AG04450 (cell line): ENCODE data around the gene CACNA2D2. TPM values are rescaled to one million over a fixed set of nuclear protein-coding genes. Genes with fewer than 3 reads are reported as not detected.

Source experiments
- CTCF ChIA-PET: fragments of 300-600, 350-600 bp; formaldehyde crosslinking; extraction: SDS; loops from one replicate; lab custom pipeline; 2022; ENCODE audit warnings: antibody characterized with exemption, inconsistent platforms; lab: Charles Lee
- POLR2A ChIA-PET: fragments of 350-600 bp; formaldehyde crosslinking; extraction: SDS; loops from one replicate; lab custom pipeline; 2021; ENCODE audit warnings: antibody characterized with exemption, inconsistent platforms; lab: Yijun Ruan, JAX
- DNase-seq: peaks from one replicate; pipeline ENCODE4 v3.0.0-alpha.2; 2011; ENCODE audit warnings: low read depth, low spot score
- H3K27ac ChIP-seq: one replicate; pipeline ENCODE4 v1.5.1; 2012; ENCODE audit warnings: low read depth, low read length, control low read depth
- H3K27me3 ChIP-seq: one replicate; pipeline ENCODE4 v1.6.0; 2012; ENCODE audit warnings: low read length; ENCODE audit not compliant: control insufficient read depth, insufficient read depth
- H3K4me3 ChIP-seq: 2 replicates; pipeline ENCODE4 v1.5.1; 2011; ENCODE audit warnings: mild to moderate bottlenecking, low read depth, low read length, control low read depth
- H3K9me3 ChIP-seq: 2 replicates; pipeline ENCODE4 v1.5.1; 2012; ENCODE audit warnings: low read length; ENCODE audit not compliant: control insufficient read depth, insufficient read depth
- CTCF ChIP-seq: IDR thresholded peaks from 2 replicates; pipeline ENCODE4 v1.5.1; 2011; ENCODE audit warnings: low read depth, low read length, control low read depth, inconsistent platforms
- polyA plus RNA-seq: library from polyadenylated mRNA; depleted of rRNA; stranded (reverse); fragments of >200 nt; gene quantifications from 2 replicates; pipeline ENCODE4 v1.2.3, GENCODE V29; 2011

The CACNA2D2 gene
- polyA plus RNA-seq, 1 experiment = 0.09 TPM

DNA sequence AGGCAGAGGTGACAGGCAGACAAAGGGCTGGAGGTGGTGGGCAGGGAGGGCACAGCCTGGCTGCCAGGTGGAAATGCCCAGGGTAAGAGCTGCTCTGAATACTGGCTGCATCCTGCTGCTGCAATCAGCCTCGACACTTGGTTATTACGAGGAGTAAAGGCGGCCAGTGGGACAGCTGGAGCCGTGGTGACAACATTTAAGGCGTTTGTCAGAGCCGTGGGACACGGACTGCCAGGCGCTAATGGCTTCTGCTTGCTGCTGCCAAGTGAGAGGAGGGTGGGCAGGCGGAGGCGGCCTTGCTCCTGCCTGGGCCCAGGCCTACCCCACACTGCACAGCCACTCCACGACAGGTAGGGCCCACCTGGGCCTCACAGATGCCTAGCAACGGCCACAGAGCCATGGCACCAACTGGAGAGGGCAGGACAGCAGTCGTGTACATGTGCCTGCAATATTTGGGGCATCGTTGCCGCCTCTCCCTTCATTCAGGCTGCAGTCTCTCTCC is 94.9 kb downstream of the CACNA2D2 start:
- Histone ChIP-seq H3K4me3 (no peak overlapping the region), H3K27me3 (peaks cover 17% of the 10 kb centered on the region), H3K9me3 (no peaks in the 10 kb centered on the region), H3K27ac (no peak overlapping the region)
- TF ChIP-seq CTCF = no peak
- CTCF ChIA-PET = no interaction called here
- POLR2A ChIA-PET = no interaction called here
- DNase-seq = no peak

GRCh38 chr3:50406487-50406886 is 96.9 kb downstream of the CACNA2D2 start:
- CTCF ChIA-PET = no interaction called here
- no peaks in the 10 kb centered on the region for H3K9me3 ChIP-seq
- no peak for DNase-seq
- no peak for TF ChIP-seq CTCF
- peaks cover 17% of the 10 kb centered on the region for H3K27me3 ChIP-seq
- H3K4me3 ChIP-seq = no peak overlapping the region
- POLR2A ChIA-PET = no interaction called here
- H3K27ac ChIP-seq = no peak overlapping the region

DNA sequence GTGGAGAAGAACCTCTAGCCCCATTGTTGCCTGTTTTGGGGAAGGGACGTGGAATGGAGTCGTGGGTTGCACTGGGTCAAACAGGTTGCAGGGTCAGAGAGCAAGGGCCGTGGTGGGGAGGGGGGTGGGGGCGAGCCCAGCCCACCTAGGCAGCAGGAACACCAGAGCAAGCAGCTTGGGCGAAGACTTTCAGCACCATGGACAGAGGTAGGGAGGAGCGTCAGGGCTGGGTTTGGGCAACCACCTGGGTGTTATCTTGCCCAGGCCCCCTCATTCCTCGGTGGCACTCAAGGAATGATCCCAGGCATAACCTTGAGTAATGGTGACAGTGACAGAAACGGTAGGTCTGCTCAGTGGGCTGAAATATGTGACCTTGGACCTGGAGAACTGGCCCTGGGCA is 98.2 kb downstream of the CACNA2D2 start:
- Histone ChIP-seq H3K9me3 (no peaks in the 10 kb centered on the region), H3K27me3 (peaks cover 19% of the 10 kb centered on the region), H3K4me3 (no peak overlapping the region), H3K27ac (no peak overlapping the region)
- no peak for TF ChIP-seq CTCF
- CTCF ChIA-PET = no interaction called here
- no peak for DNase-seq
- POLR2A ChIA-PET = no interaction called here

DNA sequence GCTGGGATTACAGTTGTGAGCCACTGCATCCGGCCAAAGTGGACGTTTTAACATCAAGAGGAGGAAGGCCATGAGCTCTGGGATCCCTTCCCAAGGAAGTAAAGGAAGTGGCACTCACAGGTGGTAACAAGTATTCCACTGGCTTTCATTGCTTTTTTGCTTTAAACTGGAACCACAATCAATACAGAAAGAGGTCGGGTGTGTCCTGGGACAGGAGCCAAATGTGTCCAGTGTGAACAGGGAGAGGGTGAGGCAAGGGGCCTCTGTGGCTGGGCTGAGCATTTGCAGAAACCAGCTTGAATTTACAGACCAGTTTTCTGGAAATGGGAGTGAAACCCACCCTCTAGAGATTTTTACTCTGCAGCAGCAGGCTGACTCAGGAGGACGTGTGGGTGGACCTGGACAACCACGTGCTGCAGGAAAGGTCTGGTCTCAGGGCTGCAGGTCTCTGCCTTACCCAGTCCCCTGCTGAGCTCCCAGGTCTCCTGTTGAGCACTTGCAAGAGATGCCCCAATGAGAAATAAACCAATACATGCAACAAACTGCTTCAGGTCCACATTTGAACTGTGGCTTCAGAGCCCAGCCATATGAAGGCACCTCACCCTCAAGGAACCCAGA is 101.3 kb downstream of the CACNA2D2 start:
- H3K4me3 ChIP-seq = no peak overlapping the region
- no peak for DNase-seq
- no peaks in the 10 kb centered on the region for H3K9me3 ChIP-seq
- TF ChIP-seq CTCF = no peak
- POLR2A ChIA-PET = no interaction called here
- no peak overlapping the region for H3K27ac ChIP-seq
- H3K27me3 ChIP-seq = peaks cover 11% of the 10 kb centered on the region
- CTCF ChIA-PET = no interaction called here

- ChIA-PET POLR2A (no interaction called here), CTCF (no interaction called here)
- Histone ChIP-seq H3K9me3 (no peaks in the 10 kb centered on the region; the same call in 1 of the 2 replicates), H3K27me3 (peaks cover 25% of the 10 kb centered on the region), H3K4me3 (no peak overlapping the region), H3K27ac (no peak overlapping the region)
- TF ChIP-seq CTCF = no peak
- DNase-seq = no peak
Observed at GRCh38 chr3:50396502-50396901, 106.9 kb downstream of the CACNA2D2 start.
